ENCODE results near the gene ATP5F1D. TPM values are rescaled to one million over a fixed set of nuclear protein-coding genes. Genes with fewer than 3 reads are reported as not detected.

The ATP5F1D gene
- total RNA-seq, 2 experiments from 2014 or later = 171 to 173 TPM

GRCh38 chr19:1255186-1256161 is 13.9 kb downstream of the ATP5F1D start:
- Mint-ChIP-seq H3K4me1 (peaks cover 47% of the 10 kb centered on the region), H3K36me3 (ENCODE audit: low read depth) (peaks cover 62% of the 10 kb centered on the region), H3K4me3 (peak overlapping the region; percentile 41), H3K27ac (peak overlapping the region; percentile 56), H3K9me3 (no peaks in the 10 kb centered on the region), H3K27me3 (no peaks in the 10 kb centered on the region)
- no peak for DNase-seq
- ChIA-PET CTCF (interaction anchor here (1.7 to 4.9 kb wide), 2 partner anchors 11 kb away, joined by 8 to 44 read pairs; no protein-coding TSS in a partner anchor), POLR2A (interaction anchor here (7.3 kb wide), 1 partner anchor 12 kb away, joined by 119 read pairs; the partner anchor contains the start of gene CIRBP)

GRCh38 chr19:1256646-1257474 is 15.3 kb downstream of the ATP5F1D start:
- CTCF ChIA-PET = interaction anchor here (1.7 kb wide), 1 partner anchor 13 kb away, joined by 8 read pairs; no protein-coding TSS in a partner anchor
- H3K27ac Mint-ChIP-seq = peak overlapping the region; percentile 75
- peaks cover 61% of the 10 kb centered on the region for H3K36me3 Mint-ChIP-seq (ENCODE audit: low read depth)
- POLR2A ChIA-PET = interaction anchor here (1.8 to 7.3 kb wide), 2 partner anchors 11 to 13 kb away, joined by 5 to 119 read pairs; partner anchors contain the start of gene CIRBP
- no peak overlapping the region for H3K4me3 Mint-ChIP-seq
- no peaks in the 10 kb centered on the region for H3K9me3 Mint-ChIP-seq
- no peak for DNase-seq
- no peaks in the 10 kb centered on the region for H3K27me3 Mint-ChIP-seq
- H3K4me1 Mint-ChIP-seq = peaks cover 54% of the 10 kb centered on the region

DNA sequence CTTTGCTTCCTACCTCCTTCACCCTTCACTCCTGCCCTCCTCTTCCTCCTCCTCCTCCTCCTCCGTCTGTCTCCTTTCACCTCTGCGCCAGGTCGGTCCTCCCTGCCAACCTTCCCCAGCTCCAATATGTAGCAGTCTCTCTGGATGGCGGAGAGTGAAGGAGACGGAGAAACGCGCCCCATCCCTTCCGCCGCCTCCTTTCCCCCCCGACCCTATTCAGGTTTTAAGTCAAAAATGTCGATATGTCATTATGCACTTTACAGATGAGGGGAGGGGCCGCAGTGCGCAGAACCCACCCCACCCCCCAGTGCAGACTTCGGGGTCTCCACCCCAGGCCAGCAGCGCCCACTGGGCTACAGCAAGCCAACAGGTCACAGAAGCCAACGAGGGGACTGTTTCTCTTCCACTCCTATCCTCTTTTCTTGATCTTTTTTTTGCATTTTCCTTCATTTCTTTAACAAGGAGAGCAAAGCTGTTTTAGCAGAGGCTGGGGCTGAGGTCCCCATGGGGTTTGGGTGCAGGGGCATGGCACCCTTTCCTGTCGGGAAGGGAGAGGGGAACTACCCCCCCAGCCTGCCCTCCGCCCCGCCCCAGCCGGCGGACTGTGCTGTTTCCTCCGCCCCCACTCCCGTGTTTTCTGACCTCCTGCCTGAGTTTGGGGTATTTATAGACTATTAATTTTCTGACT is 16.1 kb downstream of the ATP5F1D start:
- peaks cover 58% of the 10 kb centered on the region for H3K4me1 Mint-ChIP-seq
- ChIA-PET CTCF (interaction anchor here (1.1 kb wide), 1 partner anchor 13 kb away, joined by 4 read pairs; no protein-coding TSS in a partner anchor), POLR2A (interaction anchor here (1.8 to 7.3 kb wide), 2 partner anchors 10 to 14 kb away, joined by 5 to 119 read pairs; partner anchors contain the start of gene CIRBP)
- peak overlapping the region; percentile 98 for H3K27ac Mint-ChIP-seq
- DNase-seq = no peak
- H3K9me3 Mint-ChIP-seq = no peaks in the 10 kb centered on the region
- peaks cover 56% of the 10 kb centered on the region for H3K36me3 Mint-ChIP-seq (ENCODE audit: low read depth)
- peak overlapping the region; percentile 14 for H3K4me3 Mint-ChIP-seq
- no peaks in the 10 kb centered on the region for H3K27me3 Mint-ChIP-seq

- no peak for DNase-seq
- Mint-ChIP-seq H3K4me1 (peaks cover 61% of the 10 kb centered on the region), H3K9me3 (no peaks in the 10 kb centered on the region), H3K27ac (peak overlapping the region; percentile 98), H3K4me3 (peak overlapping the region; percentile 86), H3K36me3 (ENCODE audit: low read depth) (peaks cover 56% of the 10 kb centered on the region), H3K27me3 (no peaks in the 10 kb centered on the region)
- POLR2A ChIA-PET = interaction anchor here (1.8 to 7.3 kb wide), 2 partner anchors 9 to 15 kb away, joined by 5 to 119 read pairs; partner anchors contain the start of gene CIRBP
- CTCF ChIA-PET = interaction anchor here (0.6 to 1.1 kb wide), 3 partner anchors 14 to 736 kb away, joined by 3 to 4 read pairs (median 3); no protein-coding TSS in a partner anchor
Measured at GRCh38 chr19:1258163-1258492, 16.6 kb downstream of the ATP5F1D start.

DNA sequence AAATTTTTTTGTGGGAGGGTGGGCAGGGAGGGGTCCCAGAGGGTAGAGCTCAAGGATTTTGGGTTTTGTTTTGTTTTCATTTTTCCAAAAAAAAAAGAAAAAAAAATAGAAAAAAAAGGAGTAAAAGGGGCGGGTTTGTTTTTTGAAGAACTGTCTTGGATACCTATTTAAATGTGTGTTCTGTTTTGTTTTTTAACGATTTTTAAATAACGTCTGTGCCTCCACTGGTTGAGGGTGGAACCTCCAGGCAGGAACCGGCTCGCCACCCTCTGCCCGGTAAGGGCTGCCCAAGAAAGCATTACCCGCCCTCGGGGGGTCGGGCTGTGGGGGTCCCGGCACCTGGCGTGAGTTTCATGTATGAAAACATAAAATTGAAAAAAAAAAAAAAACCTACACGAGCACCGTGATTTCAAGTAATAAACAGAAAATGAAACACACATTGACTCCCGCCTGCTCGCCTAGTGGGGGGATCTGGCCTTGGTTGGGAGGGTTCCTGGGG is 17.2 kb downstream of the ATP5F1D start:
- H3K4me1 Mint-ChIP-seq = peaks cover 60% of the 10 kb centered on the region
- POLR2A ChIA-PET = interaction anchor here (1.2 to 7.3 kb wide), 4 partner anchors 9 to 192 kb away, joined by 5 to 119 read pairs (median 5); partner anchors contain the start of genes ARHGAP45, CIRBP and FAM174C
- H3K4me3 Mint-ChIP-seq = peak overlapping the region; percentile 86
- peak overlapping the region; percentile 98 for H3K27ac Mint-ChIP-seq
- H3K9me3 Mint-ChIP-seq = no peaks in the 10 kb centered on the region
- DNase-seq = no peak
- peaks cover 50% of the 10 kb centered on the region for H3K36me3 Mint-ChIP-seq (ENCODE audit: low read depth)
- H3K27me3 Mint-ChIP-seq = no peaks in the 10 kb centered on the region
- CTCF ChIA-PET = interaction anchor here (0.6 to 11.2 kb wide), 4 partner anchors 14 to 737 kb away, joined by 3 to 412 read pairs (median 4); no protein-coding TSS in a partner anchor

- POLR2A ChIA-PET = interaction anchor here (1.0 to 10.9 kb wide), 6 partner anchors 7 to 192 kb away, joined by 3 to 162 read pairs (median 16); partner anchors contain the start of genes ARHGAP45, CIRBP and FAM174C
- H3K36me3 Mint-ChIP-seq (ENCODE audit: low read depth) = peaks cover 50% of the 10 kb centered on the region
- CTCF ChIA-PET = interaction anchor here (0.8 to 11.2 kb wide), 2 partner anchors 14 to 18 kb away, joined by 3 to 412 read pairs; partner anchors contain the start of gene ATP5F1D
- peak overlapping the region; percentile 98 for H3K27ac Mint-ChIP-seq
- peak overlapping the region; percentile 86 for H3K4me3 Mint-ChIP-seq
- peak; percentile 83 for DNase-seq
- no peaks in the 10 kb centered on the region for H3K9me3 Mint-ChIP-seq
- no peaks in the 10 kb centered on the region for H3K27me3 Mint-ChIP-seq
- peaks cover 58% of the 10 kb centered on the region for H3K4me1 Mint-ChIP-seq
Measured at GRCh38 chr19:1259206-1259875, 17.8 kb downstream of the ATP5F1D start.

DNA sequence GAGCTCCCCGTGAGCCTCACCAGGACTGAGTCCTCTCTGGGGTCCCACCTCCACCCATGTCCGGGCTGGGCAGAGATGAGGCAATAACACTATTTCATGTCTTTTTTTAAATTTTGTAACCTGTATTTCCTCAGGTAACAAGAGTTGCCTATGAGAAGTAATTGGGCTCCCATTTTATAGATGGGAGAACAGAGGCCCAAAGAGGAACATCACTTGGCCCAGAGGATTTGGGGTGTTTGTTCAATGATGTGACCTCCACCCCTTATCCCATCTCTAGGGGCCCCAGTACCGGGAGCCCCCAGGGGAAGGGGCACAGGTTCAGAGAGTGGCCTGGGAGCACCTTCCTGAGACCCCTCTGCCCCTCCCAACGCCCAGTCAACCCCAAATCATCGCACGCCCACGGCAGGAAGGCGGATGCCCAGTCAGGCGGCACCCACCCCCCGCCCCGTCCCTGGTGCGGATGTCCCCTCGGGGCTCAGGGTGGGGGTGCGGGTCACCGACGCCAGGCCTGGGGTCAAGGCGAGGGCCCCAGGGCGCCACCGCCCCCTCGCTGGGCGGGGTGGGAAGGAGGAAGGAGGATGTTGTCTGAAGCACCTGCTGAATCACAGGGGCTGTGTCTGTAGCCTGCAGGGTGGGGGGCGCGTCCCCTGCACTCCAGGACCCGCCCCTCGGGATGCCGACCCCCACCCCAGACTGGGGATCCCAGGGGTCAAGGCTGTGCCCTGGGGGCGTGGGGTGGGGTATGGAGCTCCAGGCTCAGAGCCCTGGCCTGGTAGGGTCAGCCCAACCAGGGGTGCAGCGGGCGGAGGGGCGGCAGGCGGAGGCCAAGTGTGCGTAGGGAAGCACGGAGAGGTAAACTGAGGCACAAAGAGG is 18.6 kb downstream of the ATP5F1D start:
- H3K4me3 Mint-ChIP-seq = peak overlapping the region; percentile 93
- no peaks in the 10 kb centered on the region for H3K27me3 Mint-ChIP-seq
- peaks cover 55% of the 10 kb centered on the region for H3K4me1 Mint-ChIP-seq
- H3K27ac Mint-ChIP-seq = peak overlapping the region; percentile 98
- peak; percentile 70 for DNase-seq
- CTCF ChIA-PET = interaction anchor here (0.8 to 11.2 kb wide), 2 partner anchors 15 to 19 kb away, joined by 3 to 412 read pairs; partner anchors contain the start of gene ATP5F1D
- H3K9me3 Mint-ChIP-seq = no peaks in the 10 kb centered on the region
- peaks cover 43% of the 10 kb centered on the region for H3K36me3 Mint-ChIP-seq (ENCODE audit: low read depth)
- POLR2A ChIA-PET = interaction anchor here (1.0 to 10.9 kb wide), 9 partner anchors 8 to 193 kb away, joined by 3 to 162 read pairs (median 5); partner anchors contain the start of genes ARHGAP45, CIRBP and FAM174C

- Mint-ChIP-seq H3K4me1 (peaks cover 58% of the 10 kb centered on the region), H3K36me3 (ENCODE audit: low read depth) (peaks cover 38% of the 10 kb centered on the region), H3K27me3 (no peaks in the 10 kb centered on the region), H3K9me3 (no peaks in the 10 kb centered on the region), H3K27ac (peak overlapping the region; percentile 98), H3K4me3 (peak overlapping the region; percentile 93)
- ChIA-PET CTCF (interaction anchor here (11.2 kb wide), 1 partner anchor 16 kb away, joined by 412 read pairs; no protein-coding TSS in a partner anchor), POLR2A (interaction anchor here (1.0 to 10.9 kb wide), 7 partner anchors 7 to 47 kb away, joined by 3 to 162 read pairs (median 8); partner anchors contain the start of gene CIRBP)
- peak; percentile 98 for DNase-seq
Measured at GRCh38 chr19:1260749-1261537, 19.4 kb downstream of the ATP5F1D start.

- peak overlapping the region; percentile 93 for H3K4me3 Mint-ChIP-seq
- ChIA-PET POLR2A (interaction anchor here (1.1 to 10.9 kb wide), 6 partner anchors 6 to 47 kb away, joined by 3 to 162 read pairs (median 18); partner anchors contain the start of gene CIRBP), CTCF (interaction anchor here (11.2 kb wide), 1 partner anchor 17 kb away, joined by 412 read pairs; no protein-coding TSS in a partner anchor)
- H3K27ac Mint-ChIP-seq = peak overlapping the region; percentile 94
- H3K9me3 Mint-ChIP-seq = no peaks in the 10 kb centered on the region
- peaks cover 34% of the 10 kb centered on the region for H3K36me3 Mint-ChIP-seq (ENCODE audit: low read depth)
- H3K4me1 Mint-ChIP-seq = peaks cover 58% of the 10 kb centered on the region
- no peaks in the 10 kb centered on the region for H3K27me3 Mint-ChIP-seq
- no peak for DNase-seq
Measured at GRCh38 chr19:1261538-1261797, 19.9 kb downstream of the ATP5F1D start.
